IMR-90 (cell line): ENCODE results near the gene CATSPER3. TPM values are rescaled to one million over a fixed set of nuclear protein-coding genes. Genes with fewer than 3 reads are reported as not detected.

Experiments used
- ATAC-seq: fragments of 200-7000 bp; cut with Tn5 transposase; 2 replicates; pipeline ENCODE4 v1.9.1; 2020; ENCODE audit warnings: low read depth, mild to moderate bottlenecking, moderate library complexity
- BruUV-seq: library from RNA; stranded (reverse); fragments of 400-500 nt; replicated peaks from 2 replicates; lab custom pipeline; 2021; lab: Mats Ljungman, UMichigan
- CTCF ChIA-PET: fragments of 300-600 bp; formaldehyde crosslinking; extraction: SDS; loops from one replicate; lab custom pipeline; 2021; ENCODE audit warnings: antibody characterized with exemption; lab: Yijun Ruan, JAX
- POLR2A ChIA-PET: fragments of 300-600 bp; sonication (Branson Sonifier 250); formaldehyde crosslinking; loops from one replicate; lab custom pipeline; 2022; ENCODE audit warnings: antibody characterized with exemption; ENCODE audit not compliant: unreplicated experiment; lab: Charles Lee
- DNase-seq: peaks from one replicate; pipeline ENCODE4 v3.0.0; 2013
- H2AFZ ChIP-seq: replicated peaks from 2 replicates; pipeline ENCODE3; 2013; ENCODE audit warnings: low read length, mild to moderate bottlenecking; ENCODE audit not compliant: poor library complexity
- H2AK5ac ChIP-seq: 2 replicates; pipeline ENCODE4 v1.6.1; 2013; ENCODE audit warnings: low read depth, low read length, inconsistent platforms
- H2AK9ac ChIP-seq: replicated peaks from 2 replicates; pipeline ENCODE3; 2013; ENCODE audit warnings: mild to moderate bottlenecking, low read depth, low read length, moderate library complexity; ENCODE audit not compliant: poor library complexity
- H2BK120ac ChIP-seq: 2 replicates; pipeline ENCODE4 v1.6.1; 2013; ENCODE audit warnings: low read depth, low read length, inconsistent platforms
- H2BK15ac ChIP-seq: 3 replicates; pipeline ENCODE4 v1.6.1; 2013; ENCODE audit warnings: low read depth, low read length, inconsistent platforms
- H2BK20ac ChIP-seq: 2 replicates; pipeline ENCODE4 v1.6.1; 2013; ENCODE audit warnings: low read depth, mild to moderate bottlenecking, inconsistent platforms, low read length, moderate library complexity
- H2BK5ac ChIP-seq: 2 replicates; pipeline ENCODE4 v1.6.1; 2013; ENCODE audit warnings: mild to moderate bottlenecking, low read depth, low read length, inconsistent platforms; ENCODE audit not compliant: poor library complexity, severe bottlenecking
- H3K14ac ChIP-seq: replicated peaks from 2 replicates; pipeline ENCODE4 v1.6.1; 2013; ENCODE audit warnings: low read depth, low read length, inconsistent platforms
- H3K18ac ChIP-seq: 2 replicates; pipeline ENCODE4 v1.6.1; 2013; ENCODE audit warnings: low read depth, low read length, control low read depth
- H3K23ac ChIP-seq: 2 replicates; pipeline ENCODE4 v1.6.1; 2013; ENCODE audit warnings: low read depth, low read length, inconsistent platforms
- H3K27ac ChIP-seq: 2 replicates; pipeline ENCODE4 v1.5.1; 2013; ENCODE audit warnings: mild to moderate bottlenecking, control low read depth, low read length; ENCODE audit not compliant: insufficient read depth
- H3K27me3 ChIP-seq: 2 replicates; pipeline ENCODE4 v1.6.1; 2013; ENCODE audit warnings: low read length; ENCODE audit not compliant: control insufficient read depth, insufficient read depth
- H3K36me3 ChIP-seq: 2 replicates; pipeline ENCODE4 v1.6.1; 2013; ENCODE audit warnings: low read length, mixed read lengths; ENCODE audit not compliant: control insufficient read depth, insufficient read depth
- H3K4ac ChIP-seq: 2 replicates; pipeline ENCODE4 v1.6.1; 2013; ENCODE audit warnings: low read depth, low read length, inconsistent platforms
- H3K4me1 ChIP-seq: 2 replicates; pipeline ENCODE4 v1.6.1; 2013; ENCODE audit warnings: low read length, mixed read lengths; ENCODE audit not compliant: control insufficient read depth, insufficient read depth
- H3K4me2 ChIP-seq: 2 replicates; pipeline ENCODE4 v1.6.1; 2013; ENCODE audit warnings: low read depth, mild to moderate bottlenecking, control low read depth, low read length, moderate library complexity
- H3K4me3 ChIP-seq: 2 replicates; pipeline ENCODE4 v1.5.1; 2013; ENCODE audit warnings: low read depth, mild to moderate bottlenecking, control low read depth, low read length, moderate library complexity; ENCODE audit not compliant: insufficient read depth
- H3K56ac ChIP-seq: 2 replicates; pipeline ENCODE4 v1.6.1; 2013; ENCODE audit warnings: low read length, inconsistent platforms; ENCODE audit not compliant: insufficient read depth; ENCODE audit errors: extremely low read depth
- H3K79me1 ChIP-seq, 2 experiments: 2 replicates each; pipeline ENCODE4 v1.6.1; 2013; ENCODE audit warnings: low read length in 2 of 2, inconsistent platforms in 1 of 2, low read depth in 1 of 2
- H3K9ac ChIP-seq: 2 replicates; pipeline ENCODE4 v1.6.1; 2013; ENCODE audit warnings: low read depth, low read length, control low read depth
- H3K9me1 ChIP-seq: 2 replicates; pipeline ENCODE4 v1.6.1; 2013; ENCODE audit warnings: low read length, inconsistent platforms; ENCODE audit not compliant: insufficient read depth
- H3K9me3 ChIP-seq: 2 replicates; pipeline ENCODE4 v1.6.1; 2013; ENCODE audit warnings: low read length; ENCODE audit not compliant: control insufficient read depth, insufficient read depth
- H4K20me1 ChIP-seq: 2 replicates; pipeline ENCODE4 v1.6.1; 2013; ENCODE audit warnings: low read length, inconsistent platforms; ENCODE audit not compliant: insufficient read depth
- H4K5ac ChIP-seq: 2 replicates; pipeline ENCODE4 v1.6.1; 2013; ENCODE audit warnings: mild to moderate bottlenecking, low read depth, low read length, control low read depth
- H4K8ac ChIP-seq, 2 experiments: 2 replicates each; pipeline ENCODE4 v1.6.1; 2013; ENCODE audit warnings: low read depth in 2 of 2, low read length in 2 of 2, control low read depth in 1 of 2, inconsistent platforms in 1 of 2
- H4K91ac ChIP-seq: 2 replicates; pipeline ENCODE4 v1.6.1; 2013; ENCODE audit warnings: low read depth, low read length, inconsistent platforms; ENCODE audit not compliant: insufficient read depth
- BHLHE40 ChIP-seq: fragments of 150-350 bp; IDR thresholded peaks from 2 replicates; pipeline ENCODE4 v1.6.1; 2016; ENCODE audit warnings: mild to moderate bottlenecking, low read depth, low read length
- CEBPB ChIP-seq: IDR thresholded peaks from 2 replicates; pipeline ENCODE4 v1.6.1; 2012; ENCODE audit warnings: low read depth, low read length, improper control_type of control experiment
- MAFK ChIP-seq: IDR thresholded peaks from 2 replicates; pipeline ENCODE4 v1.6.1; 2012; ENCODE audit warnings: low read depth, low read length, improper control_type of control experiment
- MAZ ChIP-seq: IDR thresholded peaks from 2 replicates; pipeline ENCODE4 v1.6.1; 2012; ENCODE audit warnings: low read depth, mild to moderate bottlenecking, low read length, improper control_type of control experiment, moderate library complexity, borderline replicate concordance
- NFE2L2 ChIP-seq: fragments of 150-350 bp; IDR thresholded peaks from 2 replicates; pipeline ENCODE4 v1.6.1; 2016; ENCODE audit warnings: low read depth, mild to moderate bottlenecking, low read length
- POLR2A ChIP-seq: IDR thresholded peaks from 2 replicates; pipeline ENCODE4 v1.6.1; 2012; ENCODE audit warnings: mild to moderate bottlenecking, low read depth, low read length
- RCOR1 ChIP-seq: IDR thresholded peaks from 2 replicates; pipeline ENCODE4 v1.6.1; 2012; ENCODE audit warnings: mild to moderate bottlenecking, low read length, improper control_type of control experiment; ENCODE audit not compliant: insufficient replicate concordance
- SMC3 ChIP-seq: fragments of 150-350 bp; IDR thresholded peaks from 2 replicates; pipeline ENCODE4 v1.6.1; 2016; ENCODE audit warnings: low read depth, mild to moderate bottlenecking, antibody characterized with exemption, low read length, moderate library complexity
- WGBS, 2 experiments: methylation state at CpG; one replicate each; pipeline versions ENCODE4 v1.1.5 to v1.1.7; 2013; ENCODE audit warnings: missing lambda C conversion rate in 2 of 2; ENCODE audit not compliant: insufficient read length in 1 of 2; ENCODE audit errors: extremely low coverage in 2 of 2; 5-methylcytosine and 5-hydroxymethylcytosine counted together
- dilution Hi-C: fragments of 300-500 bp; cut with HindIII; formaldehyde crosslinking; loops from one replicate; pipeline ENCODE4 v1.14.3; 2018; ENCODE audit warnings: low sequenced_read_pairs; ENCODE audit not compliant: unreplicated experiment
- in situ Hi-C: fragments of 300-500 bp; cut with MboI; formaldehyde crosslinking; loops from 3 replicates; pipeline ENCODE4 v1.14.3; 2019; ENCODE audit warnings: low sequenced_read_pairs, inconsistent platforms, mixed read lengths
- intact Hi-C: fragments of 100-400 bp; cut with micrococcal nuclease; formaldehyde crosslinking; loops from 2 replicates; pipeline ENCODE4 v1.10.0; 2022
- polyA plus RNA-seq, 3 experiments: library from polyadenylated mRNA; depleted of rRNA; stranded (reverse); fragments of >200 nt; gene quantifications; 2 replicates each; pipeline ENCODE4 v1.2.3, GENCODE V29; 2012; ENCODE audit warnings: low replicate concordance in 1 of 3
- total RNA-seq: library from RNA; depleted of rRNA; stranded (reverse); fragments of >200 nt; gene quantifications from 2 replicates; pipeline ENCODE4 v1.2.3, GENCODE V29; 2012

CATSPER3 gene
- total and polyA plus RNA-seq, 2 of the 4 experiments (the other 2 are of a cell fraction): under 0.01 to 0.12 TPM

GRCh38 chr5:135034963-135035677 lies 67.4 kb downstream of the CATSPER3 start (continued):
- no peak for TF ChIP-seq CEBPB
- TF ChIP-seq MAFK: no peak
- TF ChIP-seq BHLHE40: no peak

DNA sequence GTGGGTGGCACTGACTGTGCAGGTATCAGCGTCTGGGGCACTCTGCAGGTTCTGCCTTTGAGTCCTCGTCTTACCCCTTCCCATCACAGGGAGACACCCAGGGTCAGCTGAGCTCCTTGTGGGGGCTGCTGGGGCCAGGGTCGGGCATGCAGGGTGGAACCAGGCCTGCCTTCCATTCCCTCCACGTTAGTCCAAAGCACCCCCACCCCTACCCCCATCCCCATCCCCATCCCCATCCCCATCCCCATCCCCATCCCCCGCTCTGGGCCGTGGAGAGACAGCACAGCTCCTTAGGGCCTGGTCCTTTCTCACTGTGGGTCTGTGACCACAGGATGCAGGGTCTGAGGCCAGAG lies 67.9 kb downstream of the CATSPER3 start:
- no peak overlapping the region for H2AK9ac ChIP-seq
- H2BK20ac ChIP-seq: no peak overlapping the region
- DNase-seq (no peak), ATAC-seq (no peak)
- TF ChIP-seq NFE2L2 (no peak), MAZ (no peak), MAFK (no peak), CEBPB (no peak), POLR2A (no peak), RCOR1 (no peak), BHLHE40 (no peak), SMC3 (no peak)
- H3K27me3 ChIP-seq: peaks cover 38% of the 10 kb centered on the region
- peak overlapping the region; percentile 81; the same call in 1 of the 2 replicates for H2AK5ac ChIP-seq
- peak overlapping the region; percentile 11; the same call in 1 of the 2 replicates for H2BK120ac ChIP-seq
- no peak overlapping the region for H3K23ac ChIP-seq
- no peak overlapping the region for H2BK5ac ChIP-seq
- peaks cover 11% of the 10 kb centered on the region; the same call in 1 of the 2 replicates for H3K9me3 ChIP-seq
- POLR2A ChIA-PET: interaction anchor here (0.7 kb wide), 1 partner anchor 402 kb away, joined by 4 read pairs; no protein-coding TSS in a partner anchor
- 0 out of 2 replicates have a peak, but pooled peaks cover 6% of the 10 kb centered on the region for H3K9me1 ChIP-seq
- H3K4me3 ChIP-seq: no peak overlapping the region
- H3K9ac ChIP-seq: no peak overlapping the region
- peaks cover 11% of the 10 kb centered on the region; the same call in 1 of the 2 replicates for H3K36me3 ChIP-seq
- no peak overlapping the region for H3K56ac ChIP-seq
- H2BK15ac ChIP-seq: no peak overlapping the region
- H3K79me1 ChIP-seq: peaks cover 3 to 15% of the 10 kb centered on the region in 2 experiments; a peak in 1 of 4 replicates
- CTCF ChIA-PET: no interaction called here
- in situ Hi-C loops (no loop called here), intact Hi-C loops (no loop called here), dilution Hi-C loops (no loop called here)
- H4K20me1 ChIP-seq: peaks cover 16% of the 10 kb centered on the region
- no CpG with 5 or more reads among the region's 6 CpGs for WGBS, 2 experiments
- H3K14ac ChIP-seq: no peak overlapping the region
- no peak overlapping the region for H4K8ac ChIP-seq
- H3K27ac ChIP-seq: no peak overlapping the region
- no TSS peak for BruUV-seq
- H3K4me2 ChIP-seq: no peak overlapping the region
- no peak overlapping the region for H2AFZ ChIP-seq
- H3K4me1 ChIP-seq: peaks cover 16% of the 10 kb centered on the region; the same call in 1 of the 2 replicates
- H4K5ac ChIP-seq: no peak overlapping the region
- no peak overlapping the region for H3K18ac ChIP-seq
- H4K91ac ChIP-seq: no peak overlapping the region
- H3K4ac ChIP-seq: no peak overlapping the region
